CD4-positive, alpha-beta T cell (primary cell): ENCODE data around the gene AGBL4. TPM values are rescaled to one million over a fixed set of nuclear protein-coding genes. Genes with fewer than 3 reads are reported as not detected.

Experiments
- ATAC-seq: fragments of 200-7000 bp; cut with Tn5 transposase; one replicate; pipeline ENCODE4 v1.10.0; 2022; ENCODE audit warnings: mild to moderate bottlenecking; ENCODE audit not compliant: poor library complexity
- CTCF ChIA-PET: fragments of 350-600 bp; sonication (Branson Sonifier 250); formaldehyde crosslinking; loops from one replicate; lab custom pipeline; 2021; ENCODE audit warnings: antibody characterized with exemption, inconsistent platforms; lab: Charles Lee
- POLR2A ChIA-PET: fragments of 350-600 bp; sonication (Branson Sonifier 250); formaldehyde crosslinking; loops from one replicate; lab custom pipeline; 2021; ENCODE audit warnings: antibody characterized with exemption, inconsistent platforms; lab: Charles Lee
- DNase-seq, 14 experiments: peaks; one replicate each; pipeline ENCODE4 v3.0.0-alpha.2; 2013 to 2020; ENCODE audit warnings: mixed read lengths in 2 of 14
- H3K27ac ChIP-seq, 2 donors: one replicate each; pipeline versions ENCODE4 v1.5.1 to v1.7.0; 2013; ENCODE audit warnings: low read length in 2 of 2, low read depth in 1 of 2, mild to moderate bottlenecking in 1 of 2
- H3K27me3 ChIP-seq, 2 experiments: 1 replicate in 1 of 2; 2 replicates in 1 of 2; pipeline versions ENCODE4 v1.6.1 to v1.7.0; 2013; ENCODE audit warnings: low read length in 2 of 2, control low read depth in 1 of 2, mild to moderate bottlenecking in 1 of 2, moderate library complexity in 1 of 2; ENCODE audit not compliant: insufficient read depth in 2 of 2, control insufficient read depth in 1 of 2
- H3K36me3 ChIP-seq: one replicate; pipeline ENCODE4 v1.6.1; 2013; ENCODE audit warnings: low read length, control low read depth; ENCODE audit not compliant: insufficient read depth
- H3K4me1 ChIP-seq: one replicate; pipeline ENCODE4 v1.6.1; 2013; ENCODE audit warnings: low read length, control low read depth; ENCODE audit not compliant: insufficient read depth
- H3K4me3 ChIP-seq: one replicate; pipeline ENCODE4 v1.5.1; 2013; ENCODE audit warnings: mild to moderate bottlenecking, low read length, moderate library complexity
- H3K9me3 ChIP-seq, 2 experiments: 1 replicate in 1 of 2; 2 replicates in 1 of 2; pipeline versions ENCODE4 v1.6.1 to v1.7.0; 2013; ENCODE audit warnings: low read length in 2 of 2, mild to moderate bottlenecking in 2 of 2, control low read depth in 1 of 2, moderate library complexity in 1 of 2; ENCODE audit not compliant: control insufficient read depth in 1 of 2, insufficient read depth in 1 of 2
- H3K27ac Mint-ChIP-seq: one replicate; pipeline ENCODE4 v1.8.0; 2020; ENCODE audit warnings: mixed read lengths
- H3K27me3 Mint-ChIP-seq: one replicate; pipeline ENCODE4 v1.8.0; 2021; ENCODE audit warnings: mixed read lengths
- H3K36me3 Mint-ChIP-seq: one replicate; pipeline ENCODE4 v1.8.0; 2021; ENCODE audit warnings: low read depth, mixed read lengths
- H3K4me1 Mint-ChIP-seq: one replicate; pipeline ENCODE4 v1.8.0; 2021; ENCODE audit warnings: low read depth, mixed read lengths
- H3K4me3 Mint-ChIP-seq: one replicate; pipeline ENCODE4 v1.8.0; 2020; ENCODE audit warnings: mild to moderate bottlenecking, mixed read lengths
- H3K9me3 Mint-ChIP-seq: one replicate; pipeline ENCODE4 v1.8.0; 2020; ENCODE audit warnings: mixed read lengths
- intact Hi-C, 2 experiments: fragments of 100-400 bp; cut with DNase I in 1 of 2; cut with micrococcal nuclease in 1 of 2; formaldehyde crosslinking; loops; one replicate each; pipeline versions ENCODE4 v1.15.1 to v1.9.0; 2023 to 2025; cut with DNase I, micrococcal nuclease
- total RNA-seq, 174 experiments: library from RNA in 2 of 174; stranded (reverse) in 2 of 174; gene quantifications; one replicate each; pipeline ENCODE4 v1.2.3 and lab custom pipeline; 2021 to 2026
- TF ChIP-seq, protein P1 (sequence below): fragments of 200-600 bp; IDR thresholded peaks from one replicate; pipeline ENCODE4 v1.8.0; 2022; ENCODE audit warnings: antibody characterized with exemption, mild to moderate bottlenecking

Gene AGBL4
- total RNA-seq, 2 experiments from 2014 or later, result 0.11 TPM; not detected in 1

DNA sequence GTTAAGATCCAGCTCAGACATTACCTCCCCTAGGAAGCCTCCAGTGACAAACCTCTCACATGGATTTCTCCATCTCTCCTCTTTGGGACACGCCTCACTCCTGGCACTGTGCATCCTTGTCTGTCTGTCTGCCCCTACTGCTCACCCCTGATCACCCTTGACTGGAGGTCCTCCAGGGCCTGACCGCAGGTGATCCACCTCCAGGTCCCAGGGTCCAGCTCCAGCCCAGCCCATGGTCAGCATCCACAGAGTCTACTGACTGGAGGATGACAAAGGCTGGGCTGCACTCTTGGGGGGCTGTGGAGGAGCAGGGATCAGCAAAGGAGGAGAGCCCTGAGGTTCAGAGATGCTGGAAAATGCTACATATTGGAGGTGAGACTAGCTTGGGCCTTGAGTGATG, 1312.8 kb downstream of the AGBL4 start:
- intact Hi-C loops, result no loop called here
- ChIA-PET CTCF (no interaction called here), POLR2A (no interaction called here)
- no peaks in the 10 kb centered on the region for H3K27me3 ChIP-seq
- TF ChIP-seq, protein P1, sequence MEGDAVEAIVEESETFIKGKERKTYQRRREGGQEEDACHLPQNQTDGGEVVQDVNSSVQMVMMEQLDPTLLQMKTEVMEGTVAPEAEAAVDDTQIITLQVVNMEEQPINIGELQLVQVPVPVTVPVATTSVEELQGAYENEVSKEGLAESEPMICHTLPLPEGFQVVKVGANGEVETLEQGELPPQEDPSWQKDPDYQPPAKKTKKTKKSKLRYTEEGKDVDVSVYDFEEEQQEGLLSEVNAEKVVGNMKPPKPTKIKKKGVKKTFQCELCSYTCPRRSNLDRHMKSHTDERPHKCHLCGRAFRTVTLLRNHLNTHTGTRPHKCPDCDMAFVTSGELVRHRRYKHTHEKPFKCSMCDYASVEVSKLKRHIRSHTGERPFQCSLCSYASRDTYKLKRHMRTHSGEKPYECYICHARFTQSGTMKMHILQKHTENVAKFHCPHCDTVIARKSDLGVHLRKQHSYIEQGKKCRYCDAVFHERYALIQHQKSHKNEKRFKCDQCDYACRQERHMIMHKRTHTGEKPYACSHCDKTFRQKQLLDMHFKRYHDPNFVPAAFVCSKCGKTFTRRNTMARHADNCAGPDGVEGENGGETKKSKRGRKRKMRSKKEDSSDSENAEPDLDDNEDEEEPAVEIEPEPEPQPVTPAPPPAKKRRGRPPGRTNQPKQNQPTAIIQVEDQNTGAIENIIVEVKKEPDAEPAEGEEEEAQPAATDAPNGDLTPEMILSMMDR, result no peak
- H3K36me3 Mint-ChIP-seq, result no peaks in the 10 kb centered on the region
- H3K4me1 ChIP-seq, result no peaks in the 10 kb centered on the region
- H3K9me3 Mint-ChIP-seq, result no peaks in the 10 kb centered on the region
- no peak overlapping the region for H3K4me3 Mint-ChIP-seq
- no peaks in the 10 kb centered on the region for H3K4me1 Mint-ChIP-seq
- H3K36me3 ChIP-seq, result no peaks in the 10 kb centered on the region
- DNase-seq (no peak), ATAC-seq (no peak)
- H3K9me3 ChIP-seq, result no peaks in the 10 kb centered on the region
- no peak overlapping the region for H3K4me3 ChIP-seq
- no peak overlapping the region for H3K27ac Mint-ChIP-seq
- H3K27ac ChIP-seq, result no peak overlapping the region
- H3K27me3 Mint-ChIP-seq, result no peaks in the 10 kb centered on the region

DNA sequence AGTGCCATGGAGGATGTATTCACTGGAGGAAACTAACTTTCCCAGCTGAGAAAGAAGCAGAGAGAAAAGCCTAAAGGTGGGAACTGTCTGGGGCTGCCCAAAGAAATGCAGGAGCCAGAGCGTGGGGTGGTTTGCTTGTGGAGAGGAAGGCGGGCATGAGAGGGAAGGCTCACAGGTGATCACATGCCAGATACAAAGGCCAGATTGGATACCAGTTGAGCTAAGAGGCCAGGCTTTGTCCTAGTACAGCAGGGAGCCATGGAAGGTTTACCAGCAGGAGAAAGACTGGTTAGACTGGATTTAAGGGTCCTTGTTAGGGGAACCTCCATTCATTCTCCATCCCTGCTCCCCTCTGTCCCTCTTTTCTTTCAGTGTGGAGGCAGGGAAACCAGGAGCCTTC, 1313.4 kb downstream of the AGBL4 start:
- ATAC-seq, result no peak
- CTCF ChIA-PET, result no interaction called here

GRCh38 chr1:48704736-48705135, 1319.0 kb downstream of the AGBL4 start:
- Mint-ChIP-seq H3K4me1 (no peaks in the 10 kb centered on the region), H3K27ac (no peak overlapping the region), H3K27me3 (peaks cover 14% of the 10 kb centered on the region), H3K4me3 (no peak overlapping the region), H3K36me3 (no peaks in the 10 kb centered on the region), H3K9me3 (no peaks in the 10 kb centered on the region)
- ChIA-PET POLR2A (no interaction called here), CTCF (interaction anchor here (1.2 to 1.9 kb wide), 2 partner anchors 9 to 12 kb away, joined by 3 to 4 read pairs; no protein-coding TSS in a partner anchor)
- no peak for ATAC-seq
- intact Hi-C loops, result no loop called here
- H3K27ac ChIP-seq, result no peak overlapping the region
- H3K27me3 ChIP-seq, result no peaks in the 10 kb centered on the region
- no peaks in the 10 kb centered on the region for H3K9me3 ChIP-seq
- no peaks in the 10 kb centered on the region for H3K4me1 ChIP-seq
- no peak overlapping the region for H3K4me3 ChIP-seq
- DNase-seq, result no peak
- TF ChIP-seq, protein P1, result no peak
- H3K36me3 ChIP-seq, result no peaks in the 10 kb centered on the region

More for the DNA sequence above, 1313.4 kb downstream of the AGBL4 start:
- intact Hi-C loops, result no loop called here
- no peaks in the 10 kb centered on the region for H3K27me3 ChIP-seq
- H3K4me3 ChIP-seq, result no peak overlapping the region
- TF ChIP-seq, protein P1, result no peak
- H3K27ac ChIP-seq, result no peak overlapping the region
- no peaks in the 10 kb centered on the region for H3K9me3 Mint-ChIP-seq
- H3K36me3 Mint-ChIP-seq, result no peaks in the 10 kb centered on the region
- POLR2A ChIA-PET, result no interaction called here
- no peak for DNase-seq
- no peaks in the 10 kb centered on the region for H3K9me3 ChIP-seq
- H3K27me3 Mint-ChIP-seq, result no peaks in the 10 kb centered on the region
- no peaks in the 10 kb centered on the region for H3K4me1 ChIP-seq
- no peak overlapping the region for H3K4me3 Mint-ChIP-seq
- no peak overlapping the region for H3K27ac Mint-ChIP-seq
- no peaks in the 10 kb centered on the region for H3K4me1 Mint-ChIP-seq
- no peaks in the 10 kb centered on the region for H3K36me3 ChIP-seq
